22Rv1 (cell line): ENCODE data around the gene LSS.

Source experiments
- ZFX ChIP-seq: fragments of 450-650 bp; IDR thresholded peaks from 2 replicates; pipeline ENCODE4 v1.6.1; 2017; ENCODE audit warnings: antibody characterized with exemption, borderline replicate concordance
- TF ChIP-seq, protein P1 (sequence below): fragments of 450-650 bp; IDR thresholded peaks from 2 replicates; pipeline ENCODE4 v1.5.1; 2017; ENCODE audit warnings: mild to moderate bottlenecking

DNA sequence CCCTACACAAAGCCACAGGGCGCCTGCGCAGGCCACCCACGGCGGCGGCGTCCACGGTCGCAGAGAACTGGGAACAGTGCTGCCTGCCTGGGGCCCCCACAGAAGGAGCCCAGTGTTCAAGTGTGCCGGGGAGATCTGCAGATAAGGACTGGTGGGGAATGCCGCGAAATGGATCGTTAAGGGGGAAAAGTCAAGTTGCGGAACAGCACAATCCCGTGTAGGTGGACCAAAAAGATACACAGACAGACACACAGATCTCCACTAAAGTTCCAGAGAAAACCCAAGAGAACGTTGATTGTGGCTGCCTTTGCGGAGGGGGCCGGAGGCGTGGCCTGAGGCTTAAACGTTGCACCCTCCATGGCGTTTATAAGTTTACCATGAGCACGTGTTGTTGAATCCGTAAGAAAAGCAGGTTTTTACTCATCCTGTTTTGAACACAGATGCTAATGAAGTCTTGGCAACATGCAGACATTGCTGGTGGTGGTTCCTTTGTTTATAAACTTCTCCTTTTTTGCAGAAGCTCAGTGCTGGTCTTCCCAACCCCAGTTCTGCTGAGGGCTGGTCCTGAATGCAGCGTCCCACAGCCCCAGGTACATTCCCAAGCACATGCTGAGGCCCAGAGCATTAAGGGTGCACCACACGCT, 48.4 kb downstream of the LSS start:
- TF ChIP-seq, protein P1, sequence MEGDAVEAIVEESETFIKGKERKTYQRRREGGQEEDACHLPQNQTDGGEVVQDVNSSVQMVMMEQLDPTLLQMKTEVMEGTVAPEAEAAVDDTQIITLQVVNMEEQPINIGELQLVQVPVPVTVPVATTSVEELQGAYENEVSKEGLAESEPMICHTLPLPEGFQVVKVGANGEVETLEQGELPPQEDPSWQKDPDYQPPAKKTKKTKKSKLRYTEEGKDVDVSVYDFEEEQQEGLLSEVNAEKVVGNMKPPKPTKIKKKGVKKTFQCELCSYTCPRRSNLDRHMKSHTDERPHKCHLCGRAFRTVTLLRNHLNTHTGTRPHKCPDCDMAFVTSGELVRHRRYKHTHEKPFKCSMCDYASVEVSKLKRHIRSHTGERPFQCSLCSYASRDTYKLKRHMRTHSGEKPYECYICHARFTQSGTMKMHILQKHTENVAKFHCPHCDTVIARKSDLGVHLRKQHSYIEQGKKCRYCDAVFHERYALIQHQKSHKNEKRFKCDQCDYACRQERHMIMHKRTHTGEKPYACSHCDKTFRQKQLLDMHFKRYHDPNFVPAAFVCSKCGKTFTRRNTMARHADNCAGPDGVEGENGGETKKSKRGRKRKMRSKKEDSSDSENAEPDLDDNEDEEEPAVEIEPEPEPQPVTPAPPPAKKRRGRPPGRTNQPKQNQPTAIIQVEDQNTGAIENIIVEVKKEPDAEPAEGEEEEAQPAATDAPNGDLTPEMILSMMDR: no peak
- no peak for TF ChIP-seq ZFX
